GM19372 (cell line): ENCODE results near the gene KCTD2.
"Not testable (repeated sequence)": the region's sequence is repeated elsewhere in the genome, so short reads cannot be mapped to it uniquely, and the experiment has no call there.

Source experiments
- ATAC-seq: cut with Tn5 transposase; IDR thresholded peaks from one replicate; pipeline ENCODE4 v1.9.1; 2021; ENCODE audit warnings: mild to moderate bottlenecking, low read depth, moderate library complexity; ENCODE audit not compliant: unreplicated experiment

KCTD2 gene

GRCh38 chr17:75046407-75047289 lies at the start of gene KCTD2, which contains the start of gene ATP5PD:
Gene KCTD2 (plus strand): TSS chr17:75047225. CDS start chr17:75047251, 26 bp downstream.
Gene ATP5PD (minus strand): TSS chr17:75046969. CDS start chr17:75042650, 4,319 bp downstream.
- peak; percentile 97 for ATAC-seq

- ATAC-seq: no peak
Measured at GRCh38 chr17:74998783-74999182, 48.2 kb upstream of the KCTD2 start.

GRCh38 chr17:74999523-74999922 lies 47.5 kb upstream of the KCTD2 start:
- ATAC-seq: no peak

- ATAC-seq: no peak
Measured at GRCh38 chr17:75001915-75002843, 44.8 kb upstream of the KCTD2 start.

GRCh38 chr17:75003070-75003956 lies 43.7 kb upstream of the KCTD2 start:
- no peak for ATAC-seq

- no peak for ATAC-seq
Measured at GRCh38 chr17:75003957-75004355, 43.1 kb upstream of the KCTD2 start.

GRCh38 chr17:75004371-75004770 lies 42.7 kb upstream of the KCTD2 start:
- ATAC-seq: no peak

GRCh38 chr17:75005291-75005690 lies 41.7 kb upstream of the KCTD2 start:
- ATAC-seq: no peak

GRCh38 chr17:75006084-75006483 lies 40.9 kb upstream of the KCTD2 start:
- ATAC-seq: not testable (repeated sequence)

GRCh38 chr17:75006653-75007052 lies 40.4 kb upstream of the KCTD2 start:
- no peak for ATAC-seq

- ATAC-seq: no peak
Measured at GRCh38 chr17:75008373-75008772, 38.7 kb upstream of the KCTD2 start.

GRCh38 chr17:75009139-75009724 lies 37.8 kb upstream of the KCTD2 start:
- no peak for ATAC-seq

GRCh38 chr17:75010683-75011400 lies 36.2 kb upstream of the KCTD2 start:
- no peak for ATAC-seq

GRCh38 chr17:75011401-75012095 lies 35.5 kb upstream of the KCTD2 start:
- ATAC-seq: no peak

GRCh38 chr17:75012096-75012345 lies 35.0 kb upstream of the KCTD2 start:
- ATAC-seq: no peak

GRCh38 chr17:75012346-75013091 lies 34.5 kb upstream of the KCTD2 start, which contains the start of gene MRPL58:
Gene MRPL58 (plus strand): TSS chr17:75012670. CDS start chr17:75012687, 17 bp downstream.
- peak; percentile 84 for ATAC-seq

GRCh38 chr17:75013092-75013559 lies 33.9 kb upstream of the KCTD2 start:
- no peak for ATAC-seq

- ATAC-seq: no peak
Measured at GRCh38 chr17:75019146-75019545, 27.9 kb upstream of the KCTD2 start.
